Putamen (tissue), 1 donor: Measurements from ENCODE around the gene OR13F1.
"Not testable (repeated sequence)": the region's sequence is repeated elsewhere in the genome, so short reads cannot be mapped to it uniquely, and the experiment has no call there.

Experiments
- DNase-seq: peaks from one replicate; pipeline ENCODE4 v3.0.0-alpha.2; 2016; ENCODE audit warnings: low spot score

The OR13F1 gene, protein sequence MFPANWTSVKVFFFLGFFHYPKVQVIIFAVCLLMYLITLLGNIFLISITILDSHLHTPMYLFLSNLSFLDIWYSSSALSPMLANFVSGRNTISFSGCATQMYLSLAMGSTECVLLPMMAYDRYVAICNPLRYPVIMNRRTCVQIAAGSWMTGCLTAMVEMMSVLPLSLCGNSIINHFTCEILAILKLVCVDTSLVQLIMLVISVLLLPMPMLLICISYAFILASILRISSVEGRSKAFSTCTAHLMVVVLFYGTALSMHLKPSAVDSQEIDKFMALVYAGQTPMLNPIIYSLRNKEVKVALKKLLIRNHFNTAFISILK

DNA sequence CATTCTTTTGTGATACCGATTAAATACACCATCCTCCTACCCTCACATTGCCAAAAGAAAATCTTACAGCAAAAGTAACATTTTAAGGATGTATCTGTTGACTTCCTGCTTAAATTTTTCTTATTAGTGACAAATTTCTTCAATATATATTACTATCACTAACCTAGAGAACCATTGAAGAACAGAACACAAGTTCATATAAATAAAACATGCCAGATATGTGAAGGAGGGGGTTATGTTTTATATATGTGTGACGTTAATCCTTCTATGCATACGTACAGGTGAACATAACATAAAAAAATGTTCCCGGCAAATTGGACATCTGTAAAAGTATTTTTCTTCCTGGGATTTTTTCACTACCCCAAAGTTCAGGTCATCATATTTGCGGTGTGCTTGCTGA lies at the start of gene OR13F1:
Gene OR13F1, plus strand, starts transcription at position 301 of the 400 bp plus-strand sequence. Its CDS starts 0 bp downstream, at position 301.
- no peak for DNase-seq

DNA sequence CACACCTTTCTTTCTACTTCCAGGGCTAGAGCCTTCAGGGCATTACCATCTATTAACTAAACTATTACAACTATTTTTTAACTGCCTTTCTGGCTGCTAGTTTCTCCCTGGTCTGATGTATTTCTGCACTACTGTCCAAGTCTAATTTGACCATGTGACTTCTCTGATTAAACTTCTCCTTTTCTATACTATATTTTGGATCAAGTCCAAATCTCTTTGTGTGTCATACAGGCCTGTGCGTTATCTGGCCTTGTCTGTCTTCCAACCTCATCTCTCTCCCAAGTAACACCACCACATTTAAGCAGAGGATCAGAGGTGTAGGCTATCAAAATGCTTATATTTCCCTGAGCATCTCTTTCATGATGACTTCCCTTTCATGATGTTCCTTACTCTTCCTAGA lies 47.2 kb upstream of the OR13F1 start:
- no peak for DNase-seq

DNA sequence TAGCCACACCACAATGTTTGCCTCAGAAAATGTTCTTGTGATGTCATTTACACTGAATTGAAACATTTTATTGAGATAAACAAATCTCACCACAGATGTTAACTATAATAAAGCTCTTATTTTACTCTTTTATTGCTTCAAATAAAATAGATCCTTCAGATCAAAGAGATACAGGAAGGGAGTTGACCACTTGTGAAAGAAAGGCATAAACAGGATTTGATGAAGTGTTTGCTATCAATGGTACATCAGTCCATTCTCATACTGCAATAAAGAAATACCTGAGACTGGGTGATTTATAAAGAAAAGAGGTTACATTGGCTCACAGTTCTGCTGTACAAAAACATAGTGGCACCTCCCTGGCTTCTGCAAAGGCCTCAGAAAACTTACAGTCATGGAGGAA lies 40.2 kb upstream of the OR13F1 start:
- no peak for DNase-seq

DNA sequence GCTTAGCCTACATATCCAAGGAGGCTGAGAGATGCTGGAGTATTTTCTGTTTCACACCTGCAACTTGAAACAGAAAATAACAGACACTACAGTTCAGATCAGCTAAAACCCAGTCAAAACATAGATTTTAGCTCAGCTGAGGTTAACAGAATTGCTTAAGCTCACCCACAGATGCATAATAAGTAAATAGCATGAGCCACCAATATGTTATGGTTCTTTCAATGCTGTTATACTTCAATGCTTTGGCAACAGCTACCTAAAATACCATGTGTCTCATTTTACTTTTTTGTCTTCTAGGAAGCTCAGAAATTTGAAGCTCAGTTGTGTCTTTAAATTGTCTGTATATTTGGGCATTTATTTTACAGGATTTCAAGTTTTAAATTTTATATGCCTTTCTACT lies 35.8 kb upstream of the OR13F1 start:
- no peak for DNase-seq

DNA sequence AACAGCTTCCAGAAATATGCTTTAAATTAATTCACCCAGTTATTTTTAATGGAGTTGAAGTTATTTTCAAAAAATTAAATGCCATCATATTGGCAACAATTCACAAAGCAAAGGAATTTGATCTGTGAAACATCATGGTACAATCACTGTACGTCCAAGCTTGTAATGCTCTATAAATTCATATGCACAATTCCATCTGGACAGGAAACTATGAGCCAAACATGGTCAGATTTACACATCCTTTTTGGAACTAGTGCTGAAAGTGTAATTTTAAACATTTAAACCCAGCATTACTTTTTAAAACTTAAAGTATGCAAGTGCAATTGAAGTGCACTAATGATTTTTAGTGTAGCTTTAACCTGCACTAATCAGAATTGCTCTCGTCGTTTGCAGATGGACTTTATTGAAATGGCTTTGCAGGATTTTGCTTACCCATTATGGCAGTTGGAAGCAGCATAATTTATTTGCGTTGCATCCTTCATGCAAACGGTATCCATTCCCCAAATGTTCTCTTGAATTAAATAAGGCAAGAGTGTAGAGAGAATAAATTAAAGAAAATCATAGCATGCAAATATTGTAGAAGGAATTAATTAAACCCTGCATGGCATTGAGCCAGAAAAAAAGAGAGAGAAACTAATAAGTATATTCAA lies 21.0 kb upstream of the OR13F1 start:
- DNase-seq, result no peak

DNA sequence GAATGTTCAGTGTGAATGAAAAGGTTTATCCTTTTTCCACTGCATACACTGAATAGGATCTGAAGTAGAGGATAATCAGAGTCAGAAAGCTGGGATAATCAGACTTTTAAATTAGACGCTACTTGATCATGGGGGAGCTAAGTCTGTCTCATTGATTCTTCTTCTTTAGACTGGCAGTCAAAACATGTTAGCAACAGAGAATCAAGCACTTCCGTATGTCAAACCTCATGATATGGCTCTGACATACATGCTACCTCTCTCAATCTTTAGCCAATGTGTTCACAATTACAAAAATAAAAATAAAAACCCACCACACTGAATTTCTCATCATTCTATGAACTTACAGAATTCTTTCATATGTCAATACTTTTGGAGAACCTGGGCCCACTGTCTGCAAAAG lies 19.0 kb upstream of the OR13F1 start:
- no peak for DNase-seq

DNA sequence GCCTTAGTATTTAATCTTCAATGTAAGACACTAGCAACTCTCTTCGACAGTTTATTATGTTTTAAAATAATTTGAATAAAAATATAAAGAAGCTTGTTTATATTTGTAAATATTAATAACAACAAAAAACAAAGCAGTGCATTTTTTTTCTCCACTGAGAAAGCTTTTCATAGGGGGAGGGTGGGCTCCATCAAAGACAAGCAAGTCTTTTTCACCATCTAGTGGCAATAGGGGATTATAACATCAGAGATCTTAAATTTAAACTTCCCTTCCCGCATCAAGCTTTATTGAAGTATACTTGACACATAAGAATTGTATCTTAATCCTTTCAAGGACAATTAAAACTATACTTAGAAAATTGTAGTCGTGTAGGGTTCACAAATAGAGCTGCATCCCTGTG lies 9.3 kb upstream of the OR13F1 start:
- DNase-seq, result no peak

DNA sequence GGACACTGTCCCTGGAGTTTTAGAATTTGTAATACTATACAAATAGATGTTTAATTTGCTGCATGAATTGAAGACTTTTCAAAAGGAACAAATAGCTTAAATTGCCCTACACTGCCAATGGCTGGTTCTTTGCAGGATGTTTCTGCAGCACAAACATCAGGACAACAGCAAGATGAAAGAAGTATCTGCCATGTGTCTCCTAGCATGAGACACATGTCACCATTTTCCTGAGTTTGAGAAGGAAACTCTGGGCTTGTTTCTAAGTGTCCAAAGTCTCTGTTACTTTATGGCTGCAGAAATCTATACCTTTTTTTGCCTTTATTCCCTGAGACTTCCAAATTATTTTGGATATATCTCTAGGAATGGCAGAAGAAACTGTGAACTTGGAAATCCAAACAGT lies 623 bp upstream of the OR13F1 start:
- no peak for DNase-seq

DNA sequence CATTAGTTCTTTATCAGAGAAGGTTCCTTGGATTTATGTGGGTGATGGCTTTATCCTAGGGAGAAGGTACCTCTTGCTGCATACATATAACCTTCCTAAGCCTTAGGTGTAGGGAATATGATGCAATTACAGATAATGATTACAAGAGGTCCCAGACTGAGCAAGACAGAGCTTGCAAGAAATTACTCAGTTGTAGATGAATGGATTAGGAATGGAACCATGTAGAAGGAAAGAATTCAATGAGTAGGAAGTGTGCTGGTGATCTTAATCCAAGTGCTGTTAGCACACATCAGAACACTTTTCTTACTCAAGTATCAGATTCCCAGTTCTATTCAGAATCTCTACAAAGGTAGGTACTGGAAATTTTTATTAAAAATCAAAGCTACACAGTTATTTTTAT lies 2.5 kb downstream of the OR13F1 start:
- no peak for DNase-seq

DNA sequence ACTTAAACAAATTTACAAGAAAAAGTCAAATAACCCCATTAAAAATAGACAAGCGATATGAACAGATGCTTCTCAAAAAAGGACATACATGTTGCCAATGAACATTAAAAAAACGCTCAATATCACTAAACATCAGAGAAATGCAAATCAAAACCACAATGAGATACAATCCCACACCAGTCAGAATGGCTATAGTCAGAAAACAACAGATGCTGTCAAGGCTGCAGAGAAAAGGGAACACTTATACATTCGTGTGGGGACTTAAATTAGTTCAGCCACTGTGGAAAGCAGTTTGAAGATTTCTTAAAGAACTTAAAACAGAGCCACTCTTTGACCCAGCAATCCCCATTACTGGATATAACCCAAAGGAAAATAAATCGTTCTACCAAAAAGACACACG lies 10.8 kb downstream of the OR13F1 start:
- no peak for DNase-seq

DNA sequence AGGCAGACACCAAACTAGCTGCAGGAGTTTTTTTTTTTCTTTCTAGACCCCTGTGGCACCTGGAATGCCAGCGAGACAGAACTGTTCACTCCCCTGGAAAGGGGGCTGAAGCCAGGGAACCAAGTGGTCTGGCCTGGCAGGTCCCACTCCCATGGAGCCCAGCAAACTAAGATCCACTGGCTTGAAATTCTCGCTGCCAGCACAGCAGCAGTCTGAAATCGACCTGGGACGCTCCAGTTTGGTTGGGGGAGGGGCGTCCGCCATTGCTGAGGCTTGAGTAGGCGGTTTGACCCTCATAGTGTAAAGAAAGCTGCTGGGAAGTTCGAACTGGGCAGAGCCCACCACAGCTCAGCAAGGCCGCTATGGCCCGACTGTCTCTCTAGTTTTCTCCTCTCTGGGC lies 16.2 kb downstream of the OR13F1 start:
- DNase-seq, result not testable (repeated sequence)

DNA sequence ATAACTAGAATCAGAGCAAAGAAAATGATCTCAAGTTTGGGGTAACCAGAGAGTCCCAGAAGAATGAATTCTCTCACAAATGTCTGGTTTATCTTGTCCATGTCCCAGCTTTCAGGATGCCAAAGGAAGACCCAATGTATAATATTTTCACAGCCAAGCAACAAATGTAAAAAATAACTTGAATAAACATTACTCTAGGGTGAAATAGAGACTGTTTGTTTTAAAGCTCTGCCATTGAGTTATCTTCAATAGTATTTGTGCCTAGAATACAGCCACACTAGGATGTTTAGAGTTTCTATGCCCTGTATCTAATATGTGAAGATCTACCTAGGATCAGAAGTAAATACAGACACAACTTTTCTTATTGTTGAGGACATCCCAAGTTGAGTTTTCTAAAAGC lies 23.0 kb downstream of the OR13F1 start, which contains the start of gene OR13C4:
Gene OR13C4, minus strand, starts transcription at position 101 of the 400 bp plus-strand sequence. Its CDS starts 0 bp downstream, at position 101.
- no peak for DNase-seq

DNA sequence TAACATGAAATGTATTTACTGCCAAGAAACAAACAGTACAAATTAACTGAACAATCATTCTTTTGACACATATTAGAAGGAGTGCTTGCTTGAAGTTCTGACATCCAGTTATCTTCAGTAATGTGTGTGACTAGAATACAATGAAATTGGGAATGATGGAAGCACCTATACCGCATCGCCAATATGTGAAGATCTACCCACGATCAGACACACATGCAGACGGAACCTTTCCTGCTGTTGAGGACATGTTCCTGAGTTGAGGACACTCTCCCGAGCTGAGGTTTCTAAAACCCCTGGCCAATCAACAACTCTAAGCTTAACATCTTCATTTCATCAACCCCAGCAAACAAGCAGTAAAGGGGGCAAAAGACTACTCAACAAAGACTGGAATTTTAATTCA lies 32.7 kb downstream of the OR13F1 start, which contains the start of gene OR13C3:
Gene OR13C3, minus strand, starts transcription at position 101 of the 400 bp plus-strand sequence. CDS start 133 bp downstream, outside the sequence.
- no peak for DNase-seq

DNA sequence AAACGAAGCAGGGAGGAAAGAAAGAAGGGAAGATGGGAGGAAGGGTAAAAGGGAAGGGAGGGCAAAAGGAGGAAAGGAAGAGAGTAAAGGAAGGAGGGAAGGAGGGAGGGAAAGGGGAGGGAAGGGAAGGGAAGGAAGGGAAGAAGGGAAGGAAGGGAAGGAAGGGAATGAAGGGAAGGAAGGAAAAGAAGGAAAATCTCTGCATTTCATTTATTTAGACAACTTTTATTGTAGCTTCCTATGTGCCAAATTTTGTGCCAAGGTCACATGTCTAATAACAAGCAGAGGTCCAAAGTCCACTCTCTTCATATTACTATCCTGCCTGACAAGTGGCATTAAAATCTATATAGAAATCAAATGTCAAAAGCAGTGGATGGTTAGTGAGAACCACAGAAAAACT lies 35.2 kb downstream of the OR13F1 start:
- no peak for DNase-seq

DNA sequence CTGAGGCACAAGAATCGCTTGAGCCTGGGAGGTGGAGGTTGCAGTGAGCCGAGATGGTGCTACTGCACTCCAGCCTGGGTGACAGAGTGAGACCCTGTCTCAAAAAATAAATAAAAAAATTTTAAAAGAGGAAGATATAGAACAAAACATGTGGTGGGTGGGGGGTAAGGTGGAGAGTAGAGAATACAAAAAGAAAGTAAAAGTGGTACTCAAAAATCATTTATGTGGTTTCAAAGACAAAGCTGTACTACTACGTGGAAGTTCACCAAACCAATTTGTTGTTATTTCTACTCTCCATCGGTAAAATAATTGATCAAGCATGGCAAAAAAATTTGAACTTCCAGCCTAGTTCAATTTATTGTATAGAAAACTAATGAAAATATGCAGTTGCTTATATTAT lies 40.6 kb downstream of the OR13F1 start:
- no peak for DNase-seq

DNA sequence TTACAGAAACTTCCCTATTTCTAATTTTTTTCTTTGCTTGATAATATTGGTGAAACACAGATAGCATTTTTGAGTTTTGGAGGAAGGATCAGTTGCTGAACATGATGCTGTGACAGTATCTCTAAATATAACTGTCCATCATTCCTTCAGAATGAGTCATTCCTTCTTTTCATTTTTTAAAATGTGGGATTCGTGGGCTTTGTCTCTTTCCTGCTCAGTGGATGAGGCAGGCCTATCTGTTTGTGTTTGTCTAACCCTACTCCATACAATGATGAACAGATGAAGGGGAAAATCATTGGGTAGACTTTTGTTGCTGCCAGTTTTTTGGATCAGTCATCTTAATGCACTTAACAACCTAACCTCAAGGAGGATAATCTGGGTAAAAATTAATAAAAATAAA lies 49.2 kb downstream of the OR13F1 start:
- no peak for DNase-seq
